ENCODE results near the gene APLF. TPM values are rescaled to one million over a fixed set of nuclear protein-coding genes. Genes with fewer than 3 reads are reported as not detected.

APLF gene
- total and polyA plus RNA-seq, 2 experiments from 2014 or later = 3.0 to 3.7 TPM

GRCh38 chr2:68472796-68473414 is 5.5 kb downstream of the APLF start:
- Mint-ChIP-seq H3K9me3 (no peaks in the 10 kb centered on the region), H3K4me1 (peaks cover 4% of the 10 kb centered on the region; the same call in 2 of the 3 replicates), H3K27me3 (ENCODE audit: insufficient read depth, low read depth, poor library complexity) (no peaks in the 10 kb centered on the region), H3K36me3 (ENCODE audit: low read depth) (no peaks in the 10 kb centered on the region), H3K4me3 (no peak overlapping the region), H3K27ac (no peak overlapping the region)
- H3K79me2 ChIP-seq (replicated peaks; ENCODE audit: insufficient read depth) = peaks cover 31% of the 10 kb centered on the region
- peaks cover 9% of the 10 kb centered on the region; the same call in 1 of the 2 replicates for H3K4me1 ChIP-seq (ENCODE audit: insufficient read depth)
- DNase-seq (ENCODE audit: low spot score) (no peak), ATAC-seq (no peak)
- H3K9me2 ChIP-seq (ENCODE audit: insufficient read depth) = no peaks in the 10 kb centered on the region
- H3K27me3 ChIP-seq (ENCODE audit: insufficient read depth) = no peaks in the 10 kb centered on the region
- no peak overlapping the region for H3K4me3 ChIP-seq
- no peaks in the 10 kb centered on the region for H3F3A ChIP-seq (replicated peaks; ENCODE audit: low read depth)
- TF ChIP-seq CREB1 (CRISPR knock-in tag; IDR thresholded peaks at IDR 0.05; ENCODE audit: low read depth) = no peak
- no peak for TF ChIP-seq ETS1 (IDR thresholded peaks at IDR 0.05)
- no peak for TF ChIP-seq JUNB (IDR thresholded peaks at IDR 0.05; ENCODE audit: unreplicated experiment)
- no peak for TF ChIP-seq NANOG (IDR thresholded peaks at IDR 0.05; ENCODE audit: borderline replicate concordance)
- peaks cover 4% of the 10 kb centered on the region; the same call in 1 of the 2 replicates for H4K20me1 ChIP-seq (replicated peaks; ENCODE audit: insufficient read depth)
- no peak overlapping the region for H2AFZ ChIP-seq
- H3K27ac ChIP-seq (ENCODE audit: low read depth) = no peak overlapping the region
- no peaks in the 10 kb centered on the region for H3K36me3 ChIP-seq (ENCODE audit: insufficient read depth)
- no peak overlapping the region for H3K4me2 ChIP-seq

DNA sequence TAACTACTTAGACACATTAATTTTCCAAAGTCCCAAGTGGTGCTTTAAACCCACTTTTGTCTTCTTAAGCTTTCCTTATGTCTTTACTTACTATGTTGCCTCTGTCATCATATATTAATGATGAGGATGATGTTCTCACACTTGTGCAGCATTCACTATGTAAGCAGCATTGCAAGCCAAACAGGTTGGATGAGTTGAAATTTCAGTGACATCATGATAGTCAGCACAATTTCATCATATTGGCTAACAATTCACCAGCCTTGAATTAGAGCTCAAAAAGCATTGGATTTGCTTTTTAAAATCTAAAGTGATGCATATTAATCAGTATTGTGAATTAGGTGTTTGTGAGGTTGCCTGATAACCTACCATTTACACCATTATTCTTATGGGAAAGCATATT is 7.7 kb downstream of the APLF start:
- no peak overlapping the region for H3K4me3 Mint-ChIP-seq
- no peaks in the 10 kb centered on the region for H3K9me3 Mint-ChIP-seq
- H3K4me1 ChIP-seq (ENCODE audit: insufficient read depth) = no peaks in the 10 kb centered on the region
- no peak overlapping the region for H3K27ac Mint-ChIP-seq
- DNase-seq (ENCODE audit: low spot score) (no peak), ATAC-seq (no peak)
- H3K79me2 ChIP-seq (replicated peaks; ENCODE audit: insufficient read depth) = peaks cover 11% of the 10 kb centered on the region; the same call in 1 of the 2 replicates
- H3K27me3 ChIP-seq (ENCODE audit: insufficient read depth) = no peaks in the 10 kb centered on the region
- no peak overlapping the region for H2AFZ ChIP-seq
- H3K27me3 Mint-ChIP-seq (ENCODE audit: insufficient read depth, low read depth, poor library complexity) = no peaks in the 10 kb centered on the region
- H3K9me2 ChIP-seq (ENCODE audit: insufficient read depth) = no peaks in the 10 kb centered on the region; the same call in 1 of the 2 replicates
- H3F3A ChIP-seq (replicated peaks; ENCODE audit: low read depth) = no peaks in the 10 kb centered on the region
- H3K4me2 ChIP-seq = no peak overlapping the region
- no peaks in the 10 kb centered on the region for H3K4me1 Mint-ChIP-seq
- H3K36me3 ChIP-seq (ENCODE audit: insufficient read depth) = no peaks in the 10 kb centered on the region
- H3K27ac ChIP-seq (ENCODE audit: low read depth) = no peak overlapping the region
- H3K4me3 ChIP-seq = no peak overlapping the region
- H4K20me1 ChIP-seq (replicated peaks; ENCODE audit: insufficient read depth) = peaks cover 4% of the 10 kb centered on the region; the same call in 1 of the 2 replicates
- no peaks in the 10 kb centered on the region for H3K36me3 Mint-ChIP-seq (ENCODE audit: low read depth)
- no peak for TF ChIP-seq POLR2AphosphoS5 (IDR thresholded peaks at IDR 0.05; ENCODE audit: low read depth)
- no peak for TF ChIP-seq ZNF462 (CRISPR knock-in tag; IDR thresholded peaks at IDR 0.05)
- no peak for TF ChIP-seq STAT1 (IDR thresholded peaks at IDR 0.05; ENCODE audit: unreplicated experiment)
- no peak for TF ChIP-seq EZH2phosphoT487 (IDR thresholded peaks at IDR 0.05; ENCODE audit: unreplicated experiment)
- no peak for TF ChIP-seq CREB1 (CRISPR knock-in tag; IDR thresholded peaks at IDR 0.05; ENCODE audit: low read depth)
- no peak for TF ChIP-seq ETS1 (IDR thresholded peaks at IDR 0.05)
- no peak for TF ChIP-seq NANOG (IDR thresholded peaks at IDR 0.05; ENCODE audit: borderline replicate concordance)
- TF ChIP-seq, protein P1, sequence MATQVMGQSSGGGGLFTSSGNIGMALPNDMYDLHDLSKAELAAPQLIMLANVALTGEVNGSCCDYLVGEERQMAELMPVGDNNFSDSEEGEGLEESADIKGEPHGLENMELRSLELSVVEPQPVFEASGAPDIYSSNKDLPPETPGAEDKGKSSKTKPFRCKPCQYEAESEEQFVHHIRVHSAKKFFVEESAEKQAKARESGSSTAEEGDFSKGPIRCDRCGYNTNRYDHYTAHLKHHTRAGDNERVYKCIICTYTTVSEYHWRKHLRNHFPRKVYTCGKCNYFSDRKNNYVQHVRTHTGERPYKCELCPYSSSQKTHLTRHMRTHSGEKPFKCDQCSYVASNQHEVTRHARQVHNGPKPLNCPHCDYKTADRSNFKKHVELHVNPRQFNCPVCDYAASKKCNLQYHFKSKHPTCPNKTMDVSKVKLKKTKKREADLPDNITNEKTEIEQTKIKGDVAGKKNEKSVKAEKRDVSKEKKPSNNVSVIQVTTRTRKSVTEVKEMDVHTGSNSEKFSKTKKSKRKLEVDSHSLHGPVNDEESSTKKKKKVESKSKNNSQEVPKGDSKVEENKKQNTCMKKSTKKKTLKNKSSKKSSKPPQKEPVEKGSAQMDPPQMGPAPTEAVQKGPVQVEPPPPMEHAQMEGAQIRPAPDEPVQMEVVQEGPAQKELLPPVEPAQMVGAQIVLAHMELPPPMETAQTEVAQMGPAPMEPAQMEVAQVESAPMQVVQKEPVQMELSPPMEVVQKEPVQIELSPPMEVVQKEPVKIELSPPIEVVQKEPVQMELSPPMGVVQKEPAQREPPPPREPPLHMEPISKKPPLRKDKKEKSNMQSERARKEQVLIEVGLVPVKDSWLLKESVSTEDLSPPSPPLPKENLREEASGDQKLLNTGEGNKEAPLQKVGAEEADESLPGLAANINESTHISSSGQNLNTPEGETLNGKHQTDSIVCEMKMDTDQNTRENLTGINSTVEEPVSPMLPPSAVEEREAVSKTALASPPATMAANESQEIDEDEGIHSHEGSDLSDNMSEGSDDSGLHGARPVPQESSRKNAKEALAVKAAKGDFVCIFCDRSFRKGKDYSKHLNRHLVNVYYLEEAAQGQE (IDR thresholded peaks at IDR 0.05; ENCODE audit: unreplicated experiment) = no peak
